Stimulated activated naive CD4-positive, alpha-beta T cell treated with Interleukin-2 at 50 U/mL for 16 hours (primary cell): ENCODE results near the gene SMOC2.

Experiments
- DNase-seq: peaks from one replicate; lab custom pipeline; 2025; lab: John Stamatoyannopoulos, UW

Gene SMOC2

GRCh38 chr6:168574075-168574698 is 133.2 kb downstream of the SMOC2 start:
- no peak for DNase-seq

GRCh38 chr6:168574699-168575195 is 133.8 kb downstream of the SMOC2 start:
- no peak for DNase-seq

GRCh38 chr6:168575346-168576098 is 134.5 kb downstream of the SMOC2 start:
- no peak for DNase-seq

GRCh38 chr6:168576388-168576787 is 135.4 kb downstream of the SMOC2 start:
- DNase-seq, result no peak

GRCh38 chr6:168577496-168577895 is 136.5 kb downstream of the SMOC2 start:
- no peak for DNase-seq

GRCh38 chr6:168578036-168578435 is 137.1 kb downstream of the SMOC2 start:
- DNase-seq, result no peak

GRCh38 chr6:168581236-168581635 is 140.3 kb downstream of the SMOC2 start:
- no peak for DNase-seq

GRCh38 chr6:168581706-168582105 is 140.7 kb downstream of the SMOC2 start:
- DNase-seq, result no peak

- DNase-seq, result no peak
Observed at GRCh38 chr6:168582571-168582981, 141.6 kb downstream of the SMOC2 start.

GRCh38 chr6:168583126-168583525 is 142.1 kb downstream of the SMOC2 start:
- no peak for DNase-seq

GRCh38 chr6:168583821-168584220 is 142.8 kb downstream of the SMOC2 start:
- DNase-seq, result no peak

- DNase-seq, result no peak
Observed at GRCh38 chr6:168584249-168584648, 143.3 kb downstream of the SMOC2 start.

GRCh38 chr6:168584671-168585070 is 143.7 kb downstream of the SMOC2 start:
- no peak for DNase-seq

- DNase-seq, result no peak
Observed at GRCh38 chr6:168585441-168585840, 144.5 kb downstream of the SMOC2 start.

GRCh38 chr6:168589275-168589674 is 148.3 kb downstream of the SMOC2 start:
- DNase-seq, result no peak

GRCh38 chr6:168590406-168590805 is 149.4 kb downstream of the SMOC2 start:
- no peak for DNase-seq

GRCh38 chr6:168596344-168596743 is 155.4 kb downstream of the SMOC2 start:
- DNase-seq, result no peak

GRCh38 chr6:168597471-168597875 is 156.5 kb downstream of the SMOC2 start:
- no peak for DNase-seq

- no peak for DNase-seq
Observed at GRCh38 chr6:168598251-168599117, 157.5 kb downstream of the SMOC2 start.

GRCh38 chr6:168599118-168599494 is 158.1 kb downstream of the SMOC2 start:
- DNase-seq, result no peak

GRCh38 chr6:168599769-168600330 is 158.9 kb downstream of the SMOC2 start:
- no peak for DNase-seq

GRCh38 chr6:168600381-168600780 is 159.4 kb downstream of the SMOC2 start:
- DNase-seq, result no peak
